ENCODE results near the gene CCDC127.

- no peak for TF ChIP-seq YY1 (IDR thresholded peaks at IDR 0.05; ENCODE audit: low read depth)
- no peak for TF ChIP-seq TEAD4 (IDR thresholded peaks at IDR 0.05)
- no peak for TF ChIP-seq CREB1 (IDR thresholded peaks at IDR 0.05; ENCODE audit: low read depth)
- no peak for TF ChIP-seq CEBPB (IDR thresholded peaks at IDR 0.05)
- TF ChIP-seq RAD21 (IDR thresholded peaks at IDR 0.05; ENCODE audit: low read depth) = no peak
Measured at GRCh38 chr5:155651-156410, 62.1 kb downstream of the CCDC127 start.
